ENCODE data around the gene SEMA3D. TPM values are rescaled to one million over a fixed set of nuclear protein-coding genes. Genes with fewer than 3 reads are reported as not detected.

The SEMA3D gene
- total RNA-seq, 1 experiment from 2014 or later, result 1.4 TPM

GRCh38 chr7:85224171-85224570 lies 37.3 kb upstream of the SEMA3D start:
- H3K9ac ChIP-seq (ENCODE audit: low read length), result no peak overlapping the region
- H3K4me2 ChIP-seq (ENCODE audit: low read length), result no peak overlapping the region
- no peaks in the 10 kb centered on the region for H3K79me2 ChIP-seq (ENCODE audit: insufficient read depth, low read length)
- no peak for DNase-seq (ENCODE audit: low read depth, low spot score)
- no peak overlapping the region for H3K27ac ChIP-seq (ENCODE audit: low read depth, low read length)
- no peaks in the 10 kb centered on the region for H3K9me2 ChIP-seq (ENCODE audit: insufficient read depth)
- POLR2A ChIA-PET, result no interaction called here
- H3K4me1 ChIP-seq (ENCODE audit: control insufficient read depth in 1 of 2, insufficient read depth in 2 of 2, low read length in 2 of 2), result no peaks in the 10 kb centered on the region
- ATAC-seq, result no peak
- no peaks in the 10 kb centered on the region for H4K20me1 ChIP-seq (ENCODE audit: insufficient read depth)
- no peak overlapping the region for H2AFZ ChIP-seq (ENCODE audit: low read depth, low read length, poor library complexity, severe bottlenecking)
- H3K27me3 ChIP-seq (ENCODE audit: insufficient read depth, low read length), result no peaks in the 10 kb centered on the region
- no peak overlapping the region for H3K4me3 ChIP-seq (replicated peaks in 1 of 2; ENCODE audit: low read depth in 1 of 2, low read length in 2 of 2)
- no TSS peak for BruUV-seq (replicated peaks)
- TF ChIP-seq, protein P1, sequence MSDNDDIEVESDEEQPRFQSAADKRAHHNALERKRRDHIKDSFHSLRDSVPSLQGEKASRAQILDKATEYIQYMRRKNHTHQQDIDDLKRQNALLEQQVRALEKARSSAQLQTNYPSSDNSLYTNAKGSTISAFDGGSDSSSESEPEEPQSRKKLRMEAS (IDR thresholded peaks at IDR 0.05), result no peak
- TF ChIP-seq SP1 (IDR thresholded peaks at IDR 0.05; ENCODE audit: low read depth), result no peak
- no peaks in the 10 kb centered on the region for H3K36me3 ChIP-seq (ENCODE audit: control insufficient read depth in 1 of 2, insufficient read depth in 2 of 2, low read length in 2 of 2)
- intact Hi-C loops (cut with micrococcal nuclease), result no loop called here
- CTCF ChIA-PET, result no interaction called here
- RAD21 ChIA-PET (ENCODE audit: low non-redundant PET in 1 of 2, low total read pairs in 2 of 2, uncharacterized antibody in 2 of 2, unreplicated experiment in 2 of 2), result no interaction called here
- H3K9me3 ChIP-seq (ENCODE audit: control insufficient read depth in 1 of 2, insufficient read depth in 1 of 2, low read depth in 1 of 2, low read length in 2 of 2), result no peaks in the 10 kb centered on the region

GRCh38 chr7:85222522-85222921 lies 35.7 kb upstream of the SEMA3D start:
- ChIA-PET POLR2A (no interaction called here), RAD21 (ENCODE audit: low non-redundant PET in 1 of 2, low total read pairs in 2 of 2, uncharacterized antibody in 2 of 2, unreplicated experiment in 2 of 2) (no interaction called here), CTCF (no interaction called here)
- intact Hi-C loops (cut with micrococcal nuclease), result no loop called here
- Histone ChIP-seq H3K9me2 (ENCODE audit: insufficient read depth) (no peaks in the 10 kb centered on the region), H3K79me2 (ENCODE audit: insufficient read depth, low read length) (no peaks in the 10 kb centered on the region), H3K4me2 (ENCODE audit: low read length) (no peak overlapping the region), H3K4me3 (replicated peaks in 1 of 2; ENCODE audit: low read depth in 1 of 2, low read length in 2 of 2) (no peak overlapping the region), H4K20me1 (ENCODE audit: insufficient read depth) (no peaks in the 10 kb centered on the region), H3K27me3 (ENCODE audit: insufficient read depth, low read length) (no peaks in the 10 kb centered on the region), H2AFZ (ENCODE audit: low read depth, low read length, poor library complexity, severe bottlenecking) (no peak overlapping the region), H3K9me3 (ENCODE audit: control insufficient read depth in 1 of 2, insufficient read depth in 1 of 2, low read depth in 1 of 2, low read length in 2 of 2) (no peaks in the 10 kb centered on the region), H3K9ac (ENCODE audit: low read length) (no peak overlapping the region), H3K4me1 (ENCODE audit: control insufficient read depth in 1 of 2, insufficient read depth in 2 of 2, low read length in 2 of 2) (no peaks in the 10 kb centered on the region), H3K36me3 (ENCODE audit: control insufficient read depth in 1 of 2, insufficient read depth in 2 of 2, low read length in 2 of 2) (no peaks in the 10 kb centered on the region), H3K27ac (ENCODE audit: low read depth, low read length) (no peak overlapping the region)
- DNase-seq (ENCODE audit: low read depth, low spot score) (no peak), ATAC-seq (no peak)
- no TSS peak for BruUV-seq (replicated peaks)
- TF ChIP-seq ZFX (IDR thresholded peaks at IDR 0.05) (no peak), SRF (IDR thresholded peaks at IDR 0.05; ENCODE audit: low read depth) (no peak)
- TF ChIP-seq, protein P1 (IDR thresholded peaks at IDR 0.05), result no peak
- TF ChIP-seq, protein P2, sequence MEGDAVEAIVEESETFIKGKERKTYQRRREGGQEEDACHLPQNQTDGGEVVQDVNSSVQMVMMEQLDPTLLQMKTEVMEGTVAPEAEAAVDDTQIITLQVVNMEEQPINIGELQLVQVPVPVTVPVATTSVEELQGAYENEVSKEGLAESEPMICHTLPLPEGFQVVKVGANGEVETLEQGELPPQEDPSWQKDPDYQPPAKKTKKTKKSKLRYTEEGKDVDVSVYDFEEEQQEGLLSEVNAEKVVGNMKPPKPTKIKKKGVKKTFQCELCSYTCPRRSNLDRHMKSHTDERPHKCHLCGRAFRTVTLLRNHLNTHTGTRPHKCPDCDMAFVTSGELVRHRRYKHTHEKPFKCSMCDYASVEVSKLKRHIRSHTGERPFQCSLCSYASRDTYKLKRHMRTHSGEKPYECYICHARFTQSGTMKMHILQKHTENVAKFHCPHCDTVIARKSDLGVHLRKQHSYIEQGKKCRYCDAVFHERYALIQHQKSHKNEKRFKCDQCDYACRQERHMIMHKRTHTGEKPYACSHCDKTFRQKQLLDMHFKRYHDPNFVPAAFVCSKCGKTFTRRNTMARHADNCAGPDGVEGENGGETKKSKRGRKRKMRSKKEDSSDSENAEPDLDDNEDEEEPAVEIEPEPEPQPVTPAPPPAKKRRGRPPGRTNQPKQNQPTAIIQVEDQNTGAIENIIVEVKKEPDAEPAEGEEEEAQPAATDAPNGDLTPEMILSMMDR (IDR thresholded peaks at IDR 0.05 in 2 of 3, conservative IDR thresholded peaks at IDR 0.05 in 1 of 3; ENCODE audit: borderline replicate concordance in 1 of 3, insufficient read depth in 1 of 3, low read depth in 2 of 3, low read length in 2 of 3), result no peak
